PC-3 (cell line): ENCODE results near the gene HPS5. TPM values are rescaled to one million over a fixed set of nuclear protein-coding genes. Genes with fewer than 3 reads are reported as not detected.

Source experiments
- ATAC-seq: fragments of 200-7000 bp; cut with Tn5 transposase; 2 replicates; pipeline ENCODE4 v1.9.1; 2020; ENCODE audit warnings: mild to moderate bottlenecking, moderate library complexity
- BruUV-seq: library from RNA; stranded (reverse); fragments of 400-500 nt; replicated peaks from 2 replicates; lab custom pipeline; 2021; lab: Mats Ljungman, UMichigan
- CTCF ChIA-PET: fragments of 300-600 bp; sonication (Branson Sonifier 250); formaldehyde crosslinking; loops from one replicate; lab custom pipeline; 2022; ENCODE audit warnings: antibody characterized with exemption; lab: Charles Lee
- POLR2A ChIA-PET: fragments of 300-600 bp; sonication (Branson Sonifier 250); formaldehyde crosslinking; loops from one replicate; lab custom pipeline; 2022; ENCODE audit warnings: antibody characterized with exemption; ENCODE audit not compliant: unreplicated experiment; lab: Charles Lee
- DNase-seq: peaks from one replicate; pipeline ENCODE4 v3.0.0-alpha.2; 2015
- H2AFZ ChIP-seq: fragments of 300-600 bp; sonication (generic); 2 replicates; pipeline ENCODE4 v1.6.0; 2016; ENCODE audit warnings: antibody characterized with exemption, low read length
- H3F3A ChIP-seq: fragments of 300-600 bp; sonication (generic); one replicate; pipeline ENCODE4 v1.6.0; 2017; ENCODE audit warnings: antibody characterized with exemption, low read length, control low read depth, mild to moderate bottlenecking; ENCODE audit not compliant: unreplicated experiment
- H3K27ac ChIP-seq: fragments of 300-600 bp; sonication (generic); 2 replicates; pipeline ENCODE4 v1.5.1; 2016; ENCODE audit warnings: mild to moderate bottlenecking, low read length
- H3K27me3 ChIP-seq: fragments of 300-600 bp; sonication (generic); 2 replicates; pipeline ENCODE4 v1.6.1; 2016; ENCODE audit warnings: low read length, mixed read lengths
- H3K36me3 ChIP-seq: fragments of 300-600 bp; sonication (generic); 2 replicates; pipeline ENCODE4 v1.6.1; 2016; ENCODE audit warnings: low read depth, mixed run types, low read length, mixed read lengths
- H3K4me1 ChIP-seq: fragments of 300-600 bp; sonication (generic); 2 replicates; pipeline ENCODE4 v1.5.1; 2016; ENCODE audit warnings: low read length; ENCODE audit not compliant: insufficient read depth
- H3K4me2 ChIP-seq: fragments of 300-600 bp; sonication (generic); 2 replicates; pipeline ENCODE4 v1.6.0; 2016; ENCODE audit warnings: low read length
- H3K4me3 ChIP-seq: fragments of 300-600 bp; sonication (generic); 2 replicates; pipeline ENCODE4 v1.5.1; 2016; ENCODE audit warnings: mild to moderate bottlenecking, low read length, mixed read lengths
- H3K79me2 ChIP-seq: fragments of 300-600 bp; sonication (generic); 2 replicates; pipeline ENCODE4 v1.6.1; 2017; ENCODE audit warnings: low read length, mixed read lengths
- H3K9ac ChIP-seq: fragments of 300-600 bp; sonication (generic); 2 replicates; pipeline ENCODE4 v1.6.0; 2016; ENCODE audit warnings: mild to moderate bottlenecking, low read length
- H3K9me2 ChIP-seq: fragments of 300-600 bp; sonication (generic); replicated peaks from 2 replicates; pipeline ENCODE4 v1.6.1; 2016; ENCODE audit warnings: mixed run types, low read length, mixed read lengths
- H3K9me3 ChIP-seq: fragments of 300-600 bp; sonication (generic); 2 replicates; pipeline ENCODE4 v1.6.1; 2016; ENCODE audit warnings: low read length, mixed read lengths
- H4K20me1 ChIP-seq: fragments of 300-600 bp; sonication (generic); 2 replicates; pipeline ENCODE4 v1.6.1; 2016; ENCODE audit warnings: low read length, mixed read lengths
- CTCF ChIP-seq: fragments of 300-600 bp; sonication (generic); conservative IDR thresholded peaks from 2 replicates; pipeline ENCODE4 v1.5.1; 2017; ENCODE audit warnings: antibody characterized with exemption, low read depth, mild to moderate bottlenecking, low read length
- EZH2 ChIP-seq: fragments of 300-600 bp; sonication (generic); IDR thresholded peaks from one replicate; pipeline ENCODE4 v1.6.1; 2017; ENCODE audit warnings: antibody characterized with exemption, mild to moderate bottlenecking, low read length; ENCODE audit not compliant: unreplicated experiment
- EZH2phosphoT487 ChIP-seq: fragments of 300-600 bp; sonication (generic); IDR thresholded peaks from 2 replicates; pipeline ENCODE4 v1.6.1; 2018; ENCODE audit warnings: mild to moderate bottlenecking, antibody characterized with exemption, low read length, borderline replicate concordance
- intact Hi-C: fragments of 100-400 bp; cut with micrococcal nuclease; formaldehyde crosslinking; loops from 2 replicates; pipeline ENCODE4 v1.9.0; 2023
- total RNA-seq: library from RNA; depleted of rRNA; stranded (reverse); fragments of >200 nt; gene quantifications from 2 replicates; pipeline ENCODE4 v1.2.3, GENCODE V29; 2014

Gene HPS5
- total RNA-seq, 1 experiment from 2014 or later = 15.2 TPM

GRCh38 chr11:18369398-18369797 is 47.5 kb upstream of the HPS5 start:
- Histone ChIP-seq H3K9me2 (no peaks in the 10 kb centered on the region), H3K79me2 (no peaks in the 10 kb centered on the region), H3F3A (no peaks in the 10 kb centered on the region), H3K4me2 (no peak overlapping the region), H3K27ac (no peak overlapping the region), H4K20me1 (no peaks in the 10 kb centered on the region), H3K9ac (no peak overlapping the region), H2AFZ (no peak overlapping the region), H3K36me3 (peaks cover 18% of the 10 kb centered on the region; the same call in 1 of the 2 replicates), H3K27me3 (no peaks in the 10 kb centered on the region), H3K9me3 (no peaks in the 10 kb centered on the region), H3K4me3 (no peak overlapping the region), H3K4me1 (no peaks in the 10 kb centered on the region)
- BruUV-seq = no TSS peak
- CTCF ChIA-PET = no interaction called here
- no peak for ATAC-seq
- POLR2A ChIA-PET = no interaction called here
- intact Hi-C loops = no loop called here
- TF ChIP-seq CTCF (no peak), EZH2 (no peak), EZH2phosphoT487 (no peak)
- DNase-seq = no peak

GRCh38 chr11:18368221-18368620 is 46.3 kb upstream of the HPS5 start:
- peak; percentile 40; the same call in 1 of the 2 replicates for ATAC-seq
- no peaks in the 10 kb centered on the region for H3K79me2 ChIP-seq
- H3K36me3 ChIP-seq = peaks cover 24% of the 10 kb centered on the region; the same call in 1 of the 2 replicates
- H3K27me3 ChIP-seq = no peaks in the 10 kb centered on the region
- H3K4me2 ChIP-seq = no peak overlapping the region
- no peaks in the 10 kb centered on the region for H3K9me2 ChIP-seq
- H3K4me1 ChIP-seq = no peaks in the 10 kb centered on the region
- CTCF ChIA-PET = no interaction called here
- BruUV-seq = no TSS peak
- no peaks in the 10 kb centered on the region for H4K20me1 ChIP-seq
- H3F3A ChIP-seq = no peaks in the 10 kb centered on the region
- H3K27ac ChIP-seq = no peak overlapping the region
- H2AFZ ChIP-seq = no peak overlapping the region
- no peak for TF ChIP-seq EZH2
- TF ChIP-seq EZH2phosphoT487 = no peak
- TF ChIP-seq CTCF = no peak
- POLR2A ChIA-PET = no interaction called here
- intact Hi-C loops = no loop called here
- no peak overlapping the region for H3K9ac ChIP-seq
- no peaks in the 10 kb centered on the region for H3K9me3 ChIP-seq
- no peak overlapping the region for H3K4me3 ChIP-seq
- no peak for DNase-seq

GRCh38 chr11:18367431-18367830 is 45.5 kb upstream of the HPS5 start:
- H3K9me3 ChIP-seq = no peaks in the 10 kb centered on the region
- peaks cover 28% of the 10 kb centered on the region; the same call in 1 of the 2 replicates for H3K36me3 ChIP-seq
- CTCF ChIA-PET = no interaction called here
- no peak overlapping the region for H3K4me2 ChIP-seq
- H4K20me1 ChIP-seq = no peaks in the 10 kb centered on the region
- no peaks in the 10 kb centered on the region for H3K4me1 ChIP-seq
- no peak for ATAC-seq
- no peaks in the 10 kb centered on the region for H3K27me3 ChIP-seq
- intact Hi-C loops = no loop called here
- no TSS peak for BruUV-seq
- no peaks in the 10 kb centered on the region for H3K79me2 ChIP-seq
- no peak overlapping the region for H3K27ac ChIP-seq
- TF ChIP-seq EZH2phosphoT487 (no peak), CTCF (no peak), EZH2 (no peak)
- no peak for DNase-seq
- H3K9me2 ChIP-seq = no peaks in the 10 kb centered on the region
- POLR2A ChIA-PET = no interaction called here
- no peaks in the 10 kb centered on the region for H3F3A ChIP-seq
- no peak overlapping the region for H3K9ac ChIP-seq
- H3K4me3 ChIP-seq = no peak overlapping the region
- no peak overlapping the region for H2AFZ ChIP-seq
